Heart left ventricle (tissue), 13 donors: Measurements from ENCODE around the gene UBE3B.

Experiments
- POLR2A ChIP-seq, 2 donors: fragments of 450-650 bp; IDR thresholded peaks; one replicate each; pipeline ENCODE4 v1.6.1; 2017; ENCODE audit warnings: antibody characterized with exemption in 2 of 2, mild to moderate bottlenecking in 2 of 2, moderate library complexity in 2 of 2
- TF ChIP-seq, protein P1 (sequence below), 12 donors: fragments of 200-600 bp; sonication (generic) in 4 of 12; IDR thresholded peaks; one replicate each; pipeline versions ENCODE4 v1.5.0 to v1.8.0; 2018 to 2022; ENCODE audit warnings: antibody characterized with exemption in 12 of 12, mild to moderate bottlenecking in 5 of 12
- donor health status: ischemic (EF 13 %, LVEDD 7.1; RV severe dilation, severe dysfunction).
- donor health status: DM: no; HTN: yes; CAD: no.
- donor health status: DM: no; HTN: no; CAD: no.
- donor health status: ischemic (EF 25% LVEDD 6.9; RV normal size, moderate dysfunction).
- donor health status: ischemic (EF 25% LVEDD 5.7; RV mildly dilated, moderate dysfunction).
- donor health status: ischemic (EF 35%, LVEDD 5.7; RV mildly dilated, moderate dysfunction).
- donor health status: nonischemic (EF 11% LVEDD 7.7; RV severe dilation, severe dysfunction).
- donor health status: DM: yes; HTN: yes; CAD: no.
- donor health status: PGD.
- donor health status: ischemic (EF 29% LVEDD 5.4; RV normal size, mild dysfunction).
- donor health status: nonischemic (EF 23%, LVEDD 6.1; RV moderate dilation, normal function).

DNA sequence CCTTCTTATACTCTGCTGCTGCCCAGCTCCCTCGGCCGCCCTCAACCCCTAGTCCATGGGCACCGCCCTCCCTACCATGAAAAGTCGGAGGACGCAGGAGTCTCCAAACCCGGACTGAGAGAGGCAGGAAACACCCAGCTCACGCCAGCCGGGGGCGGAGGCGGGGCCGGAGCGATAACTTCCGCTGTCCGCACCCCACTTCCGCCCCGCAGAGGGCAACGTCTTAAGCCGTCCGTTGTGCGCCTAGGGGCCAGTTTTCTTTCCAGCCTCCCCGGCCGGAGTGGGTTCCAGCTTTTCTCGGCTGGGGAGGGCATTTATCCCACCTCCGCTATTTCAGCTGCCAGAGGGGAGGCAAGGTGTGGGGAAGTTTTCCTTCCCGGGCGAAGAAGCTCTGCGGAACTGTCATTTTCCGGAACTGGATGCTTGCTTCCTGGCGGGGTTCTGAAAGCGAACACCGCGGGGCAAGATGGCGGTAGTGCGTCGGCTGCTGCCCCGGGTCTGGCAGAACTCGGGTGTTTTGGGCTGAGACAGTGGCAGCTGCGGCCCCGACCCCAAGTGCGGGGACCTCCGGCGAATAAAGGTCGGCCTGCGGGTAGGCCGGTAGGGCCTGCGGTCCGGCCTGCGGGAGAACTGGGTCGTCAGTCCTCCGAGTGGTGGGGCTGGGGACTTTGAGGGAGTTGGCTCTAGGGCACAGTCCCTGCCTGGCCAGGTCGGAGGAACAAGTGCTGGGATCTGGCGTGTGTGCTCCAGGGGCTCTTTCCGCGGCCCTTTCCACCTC, at the start of gene UBE3B, which contains the start of gene KCTD10:
- peak in 1 of 2 donors; percentile 50 for TF ChIP-seq POLR2A (IDR thresholded peaks at IDR 0.05)
- TF ChIP-seq, protein P1, sequence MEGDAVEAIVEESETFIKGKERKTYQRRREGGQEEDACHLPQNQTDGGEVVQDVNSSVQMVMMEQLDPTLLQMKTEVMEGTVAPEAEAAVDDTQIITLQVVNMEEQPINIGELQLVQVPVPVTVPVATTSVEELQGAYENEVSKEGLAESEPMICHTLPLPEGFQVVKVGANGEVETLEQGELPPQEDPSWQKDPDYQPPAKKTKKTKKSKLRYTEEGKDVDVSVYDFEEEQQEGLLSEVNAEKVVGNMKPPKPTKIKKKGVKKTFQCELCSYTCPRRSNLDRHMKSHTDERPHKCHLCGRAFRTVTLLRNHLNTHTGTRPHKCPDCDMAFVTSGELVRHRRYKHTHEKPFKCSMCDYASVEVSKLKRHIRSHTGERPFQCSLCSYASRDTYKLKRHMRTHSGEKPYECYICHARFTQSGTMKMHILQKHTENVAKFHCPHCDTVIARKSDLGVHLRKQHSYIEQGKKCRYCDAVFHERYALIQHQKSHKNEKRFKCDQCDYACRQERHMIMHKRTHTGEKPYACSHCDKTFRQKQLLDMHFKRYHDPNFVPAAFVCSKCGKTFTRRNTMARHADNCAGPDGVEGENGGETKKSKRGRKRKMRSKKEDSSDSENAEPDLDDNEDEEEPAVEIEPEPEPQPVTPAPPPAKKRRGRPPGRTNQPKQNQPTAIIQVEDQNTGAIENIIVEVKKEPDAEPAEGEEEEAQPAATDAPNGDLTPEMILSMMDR (IDR thresholded peaks at IDR 0.05): peak in 4 of 12 donors; percentile 9 to 26 (median 20)
